Measurements from ENCODE around the gene MRPL28.
"Not testable (repeated sequence)": the region's sequence is repeated elsewhere in the genome, so short reads cannot be mapped to it uniquely, and the experiment has no call there.

The MRPL28 gene

DNA sequence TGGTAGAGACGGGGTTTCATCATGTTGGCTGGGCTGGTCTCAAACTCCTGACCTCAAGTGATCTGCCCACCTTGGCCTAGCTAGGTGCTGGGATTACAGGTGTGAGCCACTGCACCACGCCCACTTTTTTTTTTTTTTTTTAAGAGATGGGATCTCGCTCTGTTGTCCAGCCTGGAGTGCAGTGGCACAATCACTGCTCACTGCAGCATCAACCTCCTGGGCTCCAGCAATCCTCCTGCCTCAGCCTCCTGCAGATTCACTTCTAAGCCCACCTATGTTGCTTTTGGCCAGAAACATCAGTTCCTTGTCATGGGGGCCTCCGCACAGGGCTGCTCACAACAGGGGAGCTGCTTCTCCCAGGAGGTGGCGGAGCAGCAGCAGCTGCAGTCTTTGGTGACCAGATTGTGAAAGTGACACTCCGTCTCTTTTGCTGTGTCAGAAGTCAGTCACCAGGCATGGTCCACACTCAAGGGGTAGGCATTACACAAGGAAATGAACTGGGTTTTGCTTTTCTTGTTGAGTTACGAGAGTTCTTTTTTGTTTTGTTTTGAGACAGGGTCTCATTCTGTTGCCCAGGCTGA is 22.2 kb upstream of the MRPL28 start:
- Mint-ChIP-seq H3K4me1 (peaks cover 28% of the 10 kb centered on the region), H3K4me3 (no peak overlapping the region), H3K9me3 (no peaks in the 10 kb centered on the region), H3K27ac (no peak overlapping the region), H3K36me3 (ENCODE audit: low read depth) (no peaks in the 10 kb centered on the region), H3K27me3 (ENCODE audit: low read depth) (peaks cover 4% of the 10 kb centered on the region)
- TF ChIP-seq, protein P1, sequence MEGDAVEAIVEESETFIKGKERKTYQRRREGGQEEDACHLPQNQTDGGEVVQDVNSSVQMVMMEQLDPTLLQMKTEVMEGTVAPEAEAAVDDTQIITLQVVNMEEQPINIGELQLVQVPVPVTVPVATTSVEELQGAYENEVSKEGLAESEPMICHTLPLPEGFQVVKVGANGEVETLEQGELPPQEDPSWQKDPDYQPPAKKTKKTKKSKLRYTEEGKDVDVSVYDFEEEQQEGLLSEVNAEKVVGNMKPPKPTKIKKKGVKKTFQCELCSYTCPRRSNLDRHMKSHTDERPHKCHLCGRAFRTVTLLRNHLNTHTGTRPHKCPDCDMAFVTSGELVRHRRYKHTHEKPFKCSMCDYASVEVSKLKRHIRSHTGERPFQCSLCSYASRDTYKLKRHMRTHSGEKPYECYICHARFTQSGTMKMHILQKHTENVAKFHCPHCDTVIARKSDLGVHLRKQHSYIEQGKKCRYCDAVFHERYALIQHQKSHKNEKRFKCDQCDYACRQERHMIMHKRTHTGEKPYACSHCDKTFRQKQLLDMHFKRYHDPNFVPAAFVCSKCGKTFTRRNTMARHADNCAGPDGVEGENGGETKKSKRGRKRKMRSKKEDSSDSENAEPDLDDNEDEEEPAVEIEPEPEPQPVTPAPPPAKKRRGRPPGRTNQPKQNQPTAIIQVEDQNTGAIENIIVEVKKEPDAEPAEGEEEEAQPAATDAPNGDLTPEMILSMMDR (IDR thresholded peaks at IDR 0.05; ENCODE audit: unreplicated experiment in 3 of 3): no peak

DNA sequence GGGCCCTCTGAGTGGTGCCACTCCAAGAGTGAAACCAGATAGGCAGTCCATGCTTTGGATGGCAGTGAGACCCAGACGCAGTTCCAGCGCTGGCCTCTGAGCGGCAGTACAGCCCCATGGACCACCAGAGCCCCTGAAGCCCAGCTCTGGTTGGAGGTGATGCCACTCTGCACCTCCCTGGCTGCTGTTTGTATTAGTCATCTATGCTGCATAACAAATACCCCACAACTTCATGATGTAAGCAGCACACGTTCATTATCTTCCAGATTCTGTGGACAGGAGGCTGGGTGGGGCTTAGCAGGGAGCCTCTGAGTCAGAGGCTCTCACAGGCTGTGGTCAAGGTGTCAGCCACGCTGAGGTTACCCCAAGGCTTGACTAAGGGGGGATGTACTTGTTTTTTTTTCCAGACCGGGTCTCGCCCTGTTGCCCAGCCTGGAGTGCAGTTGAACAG is 21.6 kb upstream of the MRPL28 start:
- Mint-ChIP-seq H3K4me3 (no peak overlapping the region), H3K27me3 (ENCODE audit: low read depth) (peaks cover 4% of the 10 kb centered on the region), H3K9me3 (no peaks in the 10 kb centered on the region), H3K4me1 (peaks cover 30% of the 10 kb centered on the region), H3K27ac (no peak overlapping the region), H3K36me3 (ENCODE audit: low read depth) (no peaks in the 10 kb centered on the region)
- TF ChIP-seq, protein P1 (IDR thresholded peaks at IDR 0.05; ENCODE audit: unreplicated experiment in 3 of 3): peak; percentile 47 to 67 (median 62)

DNA sequence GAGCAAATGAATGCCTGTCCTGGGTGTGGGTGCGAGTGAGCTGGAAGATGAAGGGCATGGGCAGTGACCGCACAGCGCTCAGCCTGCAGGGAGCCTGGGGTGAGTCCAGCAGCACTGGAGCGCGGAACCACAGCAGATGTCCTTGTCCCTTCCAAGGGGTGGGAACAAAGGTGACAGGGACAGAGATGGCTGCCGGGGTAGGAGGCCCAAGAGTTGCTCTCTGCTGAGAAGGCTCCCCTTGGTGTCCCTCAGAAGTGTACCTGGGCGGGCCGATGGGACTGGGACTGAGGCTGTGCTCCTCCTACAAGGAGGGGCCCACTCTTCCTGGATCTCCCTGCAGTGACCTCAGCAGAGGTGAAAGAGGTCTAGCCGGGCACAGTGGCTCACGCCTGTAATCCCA is 19.0 kb upstream of the MRPL28 start:
- peak overlapping the region in 1 of 3 experiments; percentile 41 for H3K27ac Mint-ChIP-seq
- H3K4me1 Mint-ChIP-seq: peaks cover 23% of the 10 kb centered on the region
- peaks cover 4% of the 10 kb centered on the region for H3K27me3 Mint-ChIP-seq (ENCODE audit: low read depth)
- TF ChIP-seq, protein P1 (IDR thresholded peaks at IDR 0.05; ENCODE audit: unreplicated experiment in 3 of 3): no peak
- H3K9me3 Mint-ChIP-seq: no peaks in the 10 kb centered on the region
- no peak overlapping the region for H3K4me3 Mint-ChIP-seq
- no peaks in the 10 kb centered on the region for H3K36me3 Mint-ChIP-seq (ENCODE audit: low read depth)

DNA sequence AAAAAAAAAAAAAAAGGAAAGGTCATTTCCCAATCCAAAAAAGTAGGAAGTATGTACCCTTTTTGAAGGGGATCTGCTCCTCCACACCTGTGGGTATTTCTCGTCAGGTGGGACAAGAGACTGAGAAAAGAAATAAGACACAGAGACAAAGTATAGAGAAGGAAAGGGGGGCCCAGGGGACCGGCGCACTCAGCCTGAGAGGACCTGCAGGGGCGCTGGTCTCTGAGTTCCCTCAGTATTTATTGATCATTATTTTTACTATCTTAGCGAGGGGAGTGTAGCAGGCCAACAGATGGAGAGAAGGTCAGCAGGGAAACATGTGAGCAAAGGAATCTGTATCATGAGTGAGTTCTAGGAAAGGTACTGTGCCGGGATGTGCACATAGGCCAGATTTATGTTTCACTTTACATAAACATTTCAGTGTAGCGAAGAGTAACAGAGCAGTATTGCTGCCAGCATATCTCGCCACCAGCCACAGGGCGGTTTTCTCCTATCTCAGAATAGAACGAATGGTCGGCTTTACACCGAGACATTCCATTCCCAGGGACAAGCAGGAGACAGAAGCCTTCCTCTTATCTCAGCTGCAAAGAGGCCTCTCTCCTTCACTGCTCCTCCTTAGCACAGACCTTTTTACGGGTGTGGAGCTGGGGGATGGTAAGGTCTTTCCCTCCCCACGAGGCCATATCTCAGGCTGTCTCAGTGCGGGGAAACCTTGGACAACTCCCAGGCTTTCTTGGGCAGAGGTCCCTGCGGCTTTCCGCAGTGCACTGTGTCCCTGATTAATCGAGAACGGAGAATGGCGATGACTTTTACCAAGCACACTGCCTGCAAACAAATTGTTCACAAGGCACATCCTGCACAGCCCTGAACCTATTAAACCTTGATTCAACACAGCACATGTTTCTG is 17.7 kb upstream of the MRPL28 start:
- not testable (repeated sequence) for H3K9me3 Mint-ChIP-seq; H3K27me3 Mint-ChIP-seq (ENCODE audit: low read depth); H3K36me3 Mint-ChIP-seq (ENCODE audit: low read depth)
- H3K27ac Mint-ChIP-seq: peak overlapping the region; percentile 86 to 93 (median 86)
- H3K4me3 Mint-ChIP-seq: peak overlapping the region; percentile 15 to 72 (median 22)
- H3K4me1 Mint-ChIP-seq: peaks cover 29% of the 10 kb centered on the region
- TF ChIP-seq, protein P1 (IDR thresholded peaks at IDR 0.05; ENCODE audit: unreplicated experiment in 3 of 3): peak in 1 of 3 experiments; percentile 17

DNA sequence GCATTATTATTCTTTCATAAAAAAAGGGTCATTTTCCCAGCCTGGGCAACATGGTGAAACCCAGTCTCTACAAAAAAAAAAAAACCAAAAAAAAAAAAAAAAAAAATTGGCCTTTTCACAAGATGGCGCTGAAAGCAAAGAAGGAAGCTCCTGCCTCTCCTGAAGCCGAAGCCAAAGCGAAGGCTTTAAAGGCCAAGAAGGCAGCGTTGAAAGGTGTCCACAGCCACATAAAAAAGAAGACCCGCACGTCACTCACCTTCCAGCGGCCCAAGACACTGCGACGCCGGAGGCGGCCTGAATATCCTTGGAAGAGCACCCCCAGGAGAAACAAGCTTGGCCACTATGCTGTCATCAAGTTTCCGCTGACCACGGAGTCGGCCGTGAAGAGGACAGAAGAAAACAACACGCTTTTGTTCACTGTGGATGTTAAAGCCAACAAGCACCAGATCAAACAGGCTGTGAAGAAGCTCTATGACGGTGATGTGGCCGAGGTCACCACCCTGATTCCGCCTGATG is 16.4 kb upstream of the MRPL28 start:
- Mint-ChIP-seq H3K27me3 (ENCODE audit: low read depth) (peaks cover 15% of the 10 kb centered on the region), H3K4me3 (peak overlapping the region in 1 of 3 experiments; percentile 41), H3K4me1 (peaks cover 35% of the 10 kb centered on the region), H3K27ac (peak overlapping the region; percentile 52 to 86 (median 54)), H3K9me3 (no peaks in the 10 kb centered on the region), H3K36me3 (ENCODE audit: low read depth) (no peaks in the 10 kb centered on the region)
- TF ChIP-seq, protein P1 (IDR thresholded peaks at IDR 0.05; ENCODE audit: unreplicated experiment in 3 of 3): peak in 1 of 3 experiments; percentile 13
